Measurements from ENCODE around the gene GNB2. TPM values are rescaled to one million over a fixed set of nuclear protein-coding genes. Genes with fewer than 3 reads are reported as not detected.
"Not testable (repeated sequence)": the region's sequence is repeated elsewhere in the genome, so short reads cannot be mapped to it uniquely, and the experiment has no call there.

GNB2 gene
- total and polyA plus RNA-seq, 2 of the 13 experiments (the other 11 are each of a cell fraction or from before 2014, with no cell fraction given): 48.3 to 67.1 TPM

DNA sequence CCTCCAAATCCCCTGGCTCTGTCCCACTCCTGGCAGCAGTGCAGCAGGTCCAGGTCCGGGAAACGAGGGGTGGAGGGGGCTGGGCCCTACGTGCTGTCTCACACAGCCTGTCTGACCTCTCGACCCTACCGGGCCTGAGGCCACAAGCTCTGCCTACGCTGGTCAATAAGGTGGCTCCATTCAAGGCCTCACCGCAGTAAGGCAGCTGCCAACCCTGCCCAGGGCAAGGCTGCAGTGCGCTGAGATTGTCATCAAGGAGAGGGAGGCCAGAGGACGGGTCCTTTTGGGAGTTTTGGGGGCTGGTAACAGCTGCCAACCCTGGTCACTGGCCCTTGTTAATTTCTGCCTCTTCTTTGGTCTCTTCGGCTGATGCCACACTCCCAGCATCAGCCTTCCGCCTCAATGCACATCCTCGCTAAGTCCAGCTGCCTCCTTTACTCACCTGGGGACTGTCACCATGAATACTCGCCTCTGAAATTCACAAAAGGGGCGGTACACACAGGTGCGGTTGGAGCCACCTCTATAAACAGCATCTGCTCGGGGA is 50.3 kb downstream of the GNB2 start (continued):
- TF ChIP-seq ZNF331 (CRISPR knock-in tag; IDR thresholded peaks at IDR 0.05) (no peak), ZNF777 (CRISPR knock-in tag; IDR thresholded peaks at IDR 0.05) (no peak), KMT2A (CRISPR knock-in tag; IDR thresholded peaks at IDR 0.05) (0 out of 2 replicates have a peak, but pooled peaks have one; percentile 53), SSRP1 (CRISPR knock-in tag; IDR thresholded peaks at IDR 0.05) (no peak), THYN1 (CRISPR knock-in tag; IDR thresholded peaks at IDR 0.05; ENCODE audit: borderline replicate concordance, low read depth) (no peak), ZNF292 (CRISPR knock-in tag; IDR thresholded peaks at IDR 0.05; ENCODE audit: borderline replicate concordance, low read depth) (peak; percentile 76; the same call in 1 of the 2 replicates), ZNF207 (IDR thresholded peaks at IDR 0.05; ENCODE audit: borderline replicate concordance) (no peak), SRSF9 (IDR thresholded peaks at IDR 0.05; ENCODE audit: borderline replicate concordance, insufficient read depth, low read depth, low read length, poor library complexity, severe bottlenecking) (no peak), TFDP1 (CRISPR knock-in tag; IDR thresholded peaks at IDR 0.05; ENCODE audit: borderline replicate concordance) (peak; percentile 56; the same call in 1 of the 2 replicates), ZNF343 (CRISPR knock-in tag; IDR thresholded peaks at IDR 0.05) (no peak), NAIF1 (CRISPR knock-in tag; IDR thresholded peaks at IDR 0.05; ENCODE audit: borderline replicate concordance) (no peak)

DNA sequence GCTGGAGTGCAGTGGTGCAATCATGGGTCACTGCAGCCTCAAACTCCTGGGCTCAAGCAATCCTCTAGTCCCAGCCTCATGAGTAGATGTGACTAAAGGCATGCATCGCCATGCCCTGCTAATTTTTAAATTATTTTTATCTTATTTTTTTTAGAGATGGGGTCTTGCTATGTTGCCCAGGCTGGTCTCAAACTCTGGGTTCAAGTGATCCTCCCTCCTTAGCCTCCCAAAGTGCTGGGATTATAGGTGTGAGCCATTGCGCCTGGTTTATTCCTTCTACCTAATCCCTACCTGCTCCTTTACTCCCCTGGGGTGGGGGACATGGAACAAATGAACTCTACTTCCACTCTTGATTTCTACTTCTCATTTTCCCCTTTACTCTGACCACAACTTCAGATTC is 50.8 kb downstream of the GNB2 start:
- intact Hi-C loops (cut with micrococcal nuclease; ENCODE audit: unreplicated experiment); in situ Hi-C loops (cut with HindIII; ENCODE audit: extremely low pct_ligation_motif_present, low pct_unique_long_range_greater_than_20kb); ATAC-seq; H2AFZ ChIP-seq (ENCODE audit: low read length); DNase-seq (ENCODE audit: low spot score); H3K36me3 ChIP-seq (replicated peaks in 1 of 2; ENCODE audit: control insufficient read depth in 1 of 2, insufficient read depth in 2 of 2, low read length in 2 of 2); H3K79me2 ChIP-seq (ENCODE audit: insufficient read depth, low read length); H3K9me3 ChIP-seq (ENCODE audit: low read length); H3K27me3 ChIP-seq (ENCODE audit: control insufficient read depth in 1 of 2, insufficient read depth in 2 of 2, low read length in 2 of 2); H3K9ac ChIP-seq (ENCODE audit: insufficient read depth, low read depth, low read length); BruUV-seq (replicated peaks); H4K20me1 ChIP-seq (ENCODE audit: insufficient read depth, low read length); FAIRE-seq: not testable (repeated sequence)
- Histone ChIP-seq H3K27ac (ENCODE audit: extremely low read length, insufficient read depth, low read length) (peak overlapping the region; percentile 44), H3K4me1 (ENCODE audit: insufficient read depth, low read length) (peaks cover 90% of the 10 kb centered on the region), H3K4me2 (ENCODE audit: low read depth, low read length) (peak overlapping the region; percentile 92; the same call in 1 of the 2 replicates), H3K4me3 (replicated peaks in 1 of 3; ENCODE audit: insufficient read depth in 1 of 3, low read depth in 2 of 3, low read length in 3 of 3) (peak overlapping the region in 1 of 3 experiments; percentile 46; a peak in 2 of 6 replicates)
- POLR2A ChIA-PET: interaction anchor here (2.5 to 5.9 kb wide), 2 partner anchors 18 to 19 kb away, joined by 23 to 59 read pairs; partner anchors contain the start of gene POP7
- CTCF ChIA-PET (ENCODE audit: low intra/inter-chr PET ratio, low total read pairs): interaction anchor here (4.6 kb wide), 1 partner anchor 19 kb away, joined by 37 read pairs; the partner anchor contains the start of gene POP7
- peak; percentile 82 for TF ChIP-seq ZNF121 (CRISPR knock-in tag; IDR thresholded peaks at IDR 0.05)
- WGBS (ENCODE audit: low lambda C conversion rate): 94% methylated on average over 2 of the region's 2 CpGs
